WTC11 (cell line): ENCODE data around the gene DRC1.

Source experiments
- ATF3 ChIP-seq: sonication (generic); formaldehyde crosslinking; conservative IDR thresholded peaks from 2 replicates; pipeline ENCODE4 v1.8.1; 2022; ENCODE audit warnings: mild to moderate bottlenecking, missing genetic modification reagents
- NFYB ChIP-seq: sonication (generic); formaldehyde crosslinking; conservative IDR thresholded peaks from 2 replicates; pipeline ENCODE4 v1.8.0; 2022; ENCODE audit warnings: low read depth, missing genetic modification reagents
- ZBTB21 ChIP-seq: sonication (generic); formaldehyde crosslinking; IDR thresholded peaks from 2 replicates; pipeline ENCODE4 v1.8.1; 2023; ENCODE audit warnings: mild to moderate bottlenecking, missing genetic modification reagents, borderline replicate concordance
- TF ChIP-seq, protein P1 (sequence below): sonication (generic); formaldehyde crosslinking; IDR thresholded peaks from 2 replicates; pipeline ENCODE4 v1.8.1; 2023; ENCODE audit warnings: mild to moderate bottlenecking, moderate library complexity, missing genetic modification reagents

- no peak for TF ChIP-seq ATF3 (CRISPR knock-in tag)
- no peak for TF ChIP-seq NFYB (CRISPR knock-in tag)
- TF ChIP-seq, protein P1, sequence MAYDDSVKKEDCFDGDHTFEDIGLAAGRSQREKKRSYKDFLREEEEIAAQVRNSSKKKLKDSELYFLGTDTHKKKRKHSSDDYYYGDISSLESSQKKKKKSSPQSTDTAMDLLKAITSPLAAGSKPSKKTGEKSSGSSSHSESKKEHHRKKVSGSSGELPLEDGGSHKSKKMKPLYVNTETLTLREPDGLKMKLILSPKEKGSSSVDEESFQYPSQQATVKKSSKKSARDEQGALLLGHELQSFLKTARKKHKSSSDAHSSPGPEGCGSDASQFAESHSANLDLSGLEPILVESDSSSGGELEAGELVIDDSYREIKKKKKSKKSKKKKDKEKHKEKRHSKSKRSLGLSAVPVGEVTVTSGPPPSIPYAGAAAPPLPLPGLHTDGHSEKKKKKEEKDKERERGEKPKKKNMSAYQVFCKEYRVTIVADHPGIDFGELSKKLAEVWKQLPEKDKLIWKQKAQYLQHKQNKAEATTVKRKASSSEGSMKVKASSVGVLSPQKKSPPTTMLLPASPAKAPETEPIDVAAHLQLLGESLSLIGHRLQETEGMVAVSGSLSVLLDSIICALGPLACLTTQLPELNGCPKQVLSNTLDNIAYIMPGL (CRISPR knock-in tag) = no peak
- TF ChIP-seq ZBTB21 (CRISPR knock-in tag) = no peak
Measured at GRCh38 chr2:26457251-26457666, 55.5 kb downstream of the DRC1 start.
